PC-9 (cell line): Measurements from ENCODE around the gene DHRS2. TPM values are rescaled to one million over a fixed set of nuclear protein-coding genes. Genes with fewer than 3 reads are reported as not detected.
A peak's percentile ranks its signal among the peaks of the same experiment; 100 is the strongest.
"Not testable (repeated sequence)": the region's sequence is repeated elsewhere in the genome, so short reads cannot be mapped to it uniquely, and the experiment has no call there.

Experiments
- BruUV-seq: library from RNA; stranded (reverse); fragments of 400-500 nt; replicated peaks from 2 replicates; lab custom pipeline; 2021; lab: Mats Ljungman, UMichigan
- CTCF ChIA-PET: fragments of 300-600 bp; sonication (Branson Sonifier 250); formaldehyde crosslinking; loops from one replicate; lab custom pipeline; 2022; ENCODE audit warnings: antibody characterized with exemption; lab: Charles Lee
- POLR2A ChIA-PET: fragments of 300-600 bp; sonication (Branson Sonifier 250); formaldehyde crosslinking; loops from one replicate; lab custom pipeline; 2022; ENCODE audit warnings: antibody characterized with exemption; ENCODE audit not compliant: unreplicated experiment; lab: Charles Lee
- DNase-seq, 2 experiments: peaks; one replicate each; pipeline versions ENCODE4 v3.0.0 to v3.0.0-alpha.2; 2015 to 2022; ENCODE audit warnings: mixed read lengths in 1 of 2
- H2AFZ ChIP-seq: fragments of 200-600 bp; sonication (generic); 2 replicates; pipeline ENCODE4 v1.8.1; 2017; ENCODE audit warnings: antibody characterized with exemption
- H3F3A ChIP-seq: fragments of 200-600 bp; sonication (generic); 2 replicates; pipeline ENCODE4 v1.8.1; 2017; ENCODE audit warnings: antibody characterized with exemption, mild to moderate bottlenecking, low read depth; ENCODE audit not compliant: insufficient read depth
- H3K27ac ChIP-seq: fragments of 200-600 bp; sonication (generic); 2 replicates; pipeline ENCODE4 v1.6.1; 2016; ENCODE audit warnings: mixed run types
- H3K27me3 ChIP-seq: fragments of 200-600 bp; sonication (generic); 2 replicates; pipeline ENCODE4 v1.6.1; 2016; ENCODE audit warnings: low read depth, mixed run types; ENCODE audit not compliant: insufficient read depth
- H3K36me3 ChIP-seq: fragments of 200-600 bp; sonication (generic); 2 replicates; pipeline ENCODE4 v1.6.1; 2016; ENCODE audit warnings: low read depth, mixed run types
- H3K4me1 ChIP-seq: fragments of 200-600 bp; sonication (generic); replicated peaks from 2 replicates; pipeline ENCODE4 v1.6.1; 2016; ENCODE audit warnings: mixed run types; ENCODE audit not compliant: insufficient read depth
- H3K4me2 ChIP-seq: fragments of 200-600 bp; sonication (generic); 2 replicates; pipeline ENCODE4 v1.6.1; 2017; ENCODE audit warnings: mixed run types
- H3K4me3 ChIP-seq: fragments of 200-600 bp; sonication (generic); 2 replicates; pipeline ENCODE4 v1.6.1; 2016; ENCODE audit warnings: mixed run types
- H3K79me2 ChIP-seq: fragments of 200-600 bp; sonication (generic); 2 replicates; pipeline ENCODE4 v1.6.1; 2017; ENCODE audit warnings: low read depth, mixed run types
- H3K9me2 ChIP-seq: fragments of 200-600 bp; sonication (generic); 2 replicates; pipeline ENCODE4 v1.8.1; 2017; ENCODE audit warnings: mild to moderate bottlenecking; ENCODE audit not compliant: insufficient read depth
- H3K9me3 ChIP-seq: fragments of 200-600 bp; sonication (generic); 2 replicates; pipeline ENCODE4 v1.8.1; 2016; ENCODE audit warnings: low read depth; ENCODE audit not compliant: insufficient read depth
- H4K20me1 ChIP-seq: fragments of 200-600 bp; sonication (generic); 2 replicates; pipeline ENCODE4 v1.8.1; 2017; ENCODE audit not compliant: insufficient read depth
- EZH2 ChIP-seq: fragments of 200-600 bp; sonication (generic); IDR thresholded peaks from 2 replicates; pipeline ENCODE4 v1.8.0; 2017; ENCODE audit warnings: antibody characterized with exemption, low read depth
- intact Hi-C: fragments of 100-400 bp; cut with micrococcal nuclease; formaldehyde crosslinking; loops from one replicate; pipeline ENCODE4 v1.10.0; 2022; ENCODE audit not compliant: unreplicated experiment
- total RNA-seq: library from RNA; stranded (reverse); gene quantifications from 2 replicates; pipeline ENCODE4 v1.2.3, GENCODE V29; 2021
- TF ChIP-seq, protein P1 (sequence below): fragments of 200-600 bp; sonication (generic); conservative IDR thresholded peaks from 2 replicates; pipeline ENCODE4 v1.6.1; 2017; ENCODE audit warnings: mixed run types, antibody characterized with exemption, mild to moderate bottlenecking, moderate library complexity

The DHRS2 gene
- total RNA-seq, 1 experiment from 2014 or later = 0.55 TPM

- Histone ChIP-seq H3K9me3 (no peaks in the 10 kb centered on the region), H2AFZ (no peak overlapping the region), H3K36me3 (no peaks in the 10 kb centered on the region), H3K4me2 (peak overlapping the region; percentile 34; the same call in 1 of the 2 replicates), H4K20me1 (no peaks in the 10 kb centered on the region), H3K4me1 (peaks cover 8% of the 10 kb centered on the region), H3K9me2 (no peaks in the 10 kb centered on the region), H3K4me3 (no peak overlapping the region), H3F3A (peaks cover 4% of the 10 kb centered on the region; the same call in 1 of the 2 replicates), H3K79me2 (peaks cover 7% of the 10 kb centered on the region), H3K27me3 (no peaks in the 10 kb centered on the region), H3K27ac (no peak overlapping the region)
- no peak for TF ChIP-seq EZH2
- TF ChIP-seq, protein P1, sequence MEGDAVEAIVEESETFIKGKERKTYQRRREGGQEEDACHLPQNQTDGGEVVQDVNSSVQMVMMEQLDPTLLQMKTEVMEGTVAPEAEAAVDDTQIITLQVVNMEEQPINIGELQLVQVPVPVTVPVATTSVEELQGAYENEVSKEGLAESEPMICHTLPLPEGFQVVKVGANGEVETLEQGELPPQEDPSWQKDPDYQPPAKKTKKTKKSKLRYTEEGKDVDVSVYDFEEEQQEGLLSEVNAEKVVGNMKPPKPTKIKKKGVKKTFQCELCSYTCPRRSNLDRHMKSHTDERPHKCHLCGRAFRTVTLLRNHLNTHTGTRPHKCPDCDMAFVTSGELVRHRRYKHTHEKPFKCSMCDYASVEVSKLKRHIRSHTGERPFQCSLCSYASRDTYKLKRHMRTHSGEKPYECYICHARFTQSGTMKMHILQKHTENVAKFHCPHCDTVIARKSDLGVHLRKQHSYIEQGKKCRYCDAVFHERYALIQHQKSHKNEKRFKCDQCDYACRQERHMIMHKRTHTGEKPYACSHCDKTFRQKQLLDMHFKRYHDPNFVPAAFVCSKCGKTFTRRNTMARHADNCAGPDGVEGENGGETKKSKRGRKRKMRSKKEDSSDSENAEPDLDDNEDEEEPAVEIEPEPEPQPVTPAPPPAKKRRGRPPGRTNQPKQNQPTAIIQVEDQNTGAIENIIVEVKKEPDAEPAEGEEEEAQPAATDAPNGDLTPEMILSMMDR = peak; percentile 89
- POLR2A ChIA-PET = interaction anchor here (0.7 kb wide), 1 partner anchor 95 kb away, joined by 5 read pairs; no protein-coding TSS in a partner anchor
- intact Hi-C loops = loop anchor here (1.0 to 5.0 kb wide), 6 partner anchors 35 to 322 kb away; no protein-coding TSS in a partner anchor
- DNase-seq = peak; percentile 37 to 70
- no TSS peak for BruUV-seq
- CTCF ChIA-PET = interaction anchor here (0.6 to 3.0 kb wide), 11 partner anchors 9 to 1579 kb away, joined by 3 to 13 read pairs (median 5); no protein-coding TSS in a partner anchor
These were observed 4.3 kb upstream of the DHRS2 start for GRCh38 chr14:23631702-23632460.

DNA sequence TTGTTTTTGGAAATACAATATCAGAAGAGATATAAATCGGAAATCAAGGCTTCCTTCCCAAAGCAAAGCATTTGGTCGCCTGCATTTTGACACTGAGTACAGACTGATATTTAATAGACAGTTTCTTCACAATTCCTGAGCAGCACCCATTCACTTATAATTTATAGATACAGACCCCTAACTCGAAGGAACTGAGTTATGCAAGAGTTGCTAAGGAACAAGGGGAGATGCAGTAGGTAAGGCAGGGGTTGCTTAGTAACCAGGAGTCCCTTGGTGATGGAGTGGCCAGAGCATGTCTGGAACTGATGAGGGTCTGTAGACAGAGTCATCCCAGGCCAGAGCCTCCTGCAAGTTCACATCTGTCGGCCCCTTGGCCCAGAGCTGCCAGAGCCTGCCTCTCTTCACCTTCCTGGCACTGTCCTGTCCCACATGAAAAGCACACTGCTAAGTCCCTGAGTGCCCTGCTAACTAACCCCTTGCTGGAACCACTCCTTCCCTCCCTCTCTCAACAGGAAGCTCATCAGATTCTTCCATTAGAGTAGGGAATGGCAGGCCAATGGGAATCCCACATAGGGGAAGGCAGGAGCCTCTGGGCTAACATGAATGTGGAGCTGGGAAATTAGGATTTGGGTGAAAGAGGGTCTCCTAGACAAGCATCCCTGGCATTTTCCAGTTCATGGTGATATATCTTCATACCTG, 3.6 kb upstream of the DHRS2 start:
- intact Hi-C loops = loop anchor here (1.0 to 5.0 kb wide), 6 partner anchors 35 to 322 kb away; no protein-coding TSS in a partner anchor
- Histone ChIP-seq H3K4me2 (no peak overlapping the region), H3K27ac (no peak overlapping the region), H2AFZ (no peak overlapping the region), H3F3A (peaks cover 10% of the 10 kb centered on the region; the same call in 1 of the 2 replicates), H3K4me3 (no peak overlapping the region), H3K9me3 (no peaks in the 10 kb centered on the region), H3K79me2 (peaks cover 14% of the 10 kb centered on the region), H3K36me3 (no peaks in the 10 kb centered on the region), H3K27me3 (no peaks in the 10 kb centered on the region), H3K4me1 (peaks cover 8% of the 10 kb centered on the region), H4K20me1 (0 out of 2 replicates have a peak, but pooled peaks cover 3% of the 10 kb centered on the region), H3K9me2 (no peaks in the 10 kb centered on the region)
- no peak for DNase-seq
- POLR2A ChIA-PET = interaction anchor here (0.6 to 0.7 kb wide), 2 partner anchors 95 to 466 kb away, joined by 3 to 5 read pairs; no protein-coding TSS in a partner anchor
- TF ChIP-seq, protein P1 = no peak
- TF ChIP-seq EZH2 = no peak
- no TSS peak for BruUV-seq
- CTCF ChIA-PET = interaction anchor here (0.6 to 3.0 kb wide), 6 partner anchors 8 to 280 kb away, joined by 3 to 13 read pairs (median 8); no protein-coding TSS in a partner anchor

DNA sequence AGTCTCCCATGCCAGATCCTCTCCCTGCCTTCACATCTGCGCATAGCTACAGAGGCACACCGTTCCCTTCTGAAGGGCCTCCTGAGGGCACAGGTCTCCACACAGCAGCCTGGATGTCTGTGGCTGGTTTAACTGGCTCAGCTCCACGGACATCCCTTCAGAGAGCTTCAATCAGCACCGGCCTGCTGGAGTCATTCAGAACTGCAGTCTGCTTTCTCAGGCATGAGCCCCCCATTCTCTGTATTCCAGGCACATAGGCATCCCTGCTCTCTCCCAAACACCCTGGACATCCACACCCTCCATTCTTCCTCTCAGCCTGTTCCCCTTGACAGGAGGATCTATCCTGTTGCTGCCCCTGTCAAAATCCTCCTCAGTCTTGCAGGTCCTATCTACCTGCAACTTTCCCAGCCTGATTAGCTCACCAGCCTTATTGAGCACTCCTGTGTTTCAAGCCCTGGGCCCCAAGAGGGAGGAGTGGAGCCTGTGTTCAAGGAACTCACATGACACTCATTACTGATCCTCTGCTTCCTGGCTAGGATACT, 2.9 kb upstream of the DHRS2 start:
- Histone ChIP-seq H3K27me3 (no peaks in the 10 kb centered on the region), H3K4me2 (no peak overlapping the region), H3K36me3 (peaks cover 5% of the 10 kb centered on the region; the same call in 1 of the 2 replicates), H2AFZ (no peak overlapping the region), H3K9me3 (no peaks in the 10 kb centered on the region), H3K27ac (no peak overlapping the region), H3K79me2 (peaks cover 20% of the 10 kb centered on the region), H4K20me1 (0 out of 2 replicates have a peak, but pooled peaks cover 6% of the 10 kb centered on the region), H3K4me1 (peaks cover 12% of the 10 kb centered on the region), H3K4me3 (no peak overlapping the region), H3K9me2 (no peaks in the 10 kb centered on the region), H3F3A (peaks cover 14% of the 10 kb centered on the region; the same call in 1 of the 2 replicates)
- no peak for TF ChIP-seq EZH2
- TF ChIP-seq, protein P1 = no peak
- CTCF ChIA-PET = interaction anchor here (0.6 to 3.0 kb wide), 4 partner anchors 32 to 475 kb away, joined by 3 to 13 read pairs (median 10); no protein-coding TSS in a partner anchor
- POLR2A ChIA-PET = interaction anchor here (0.6 kb wide), 1 partner anchor 465 kb away, joined by 3 read pairs; no protein-coding TSS in a partner anchor
- DNase-seq = no peak
- intact Hi-C loops = loop anchor here (2.0 to 5.0 kb wide), 3 partner anchors 34 to 94 kb away; no protein-coding TSS in a partner anchor
- no TSS peak for BruUV-seq

- H3K9me3 ChIP-seq, H2AFZ ChIP-seq, H3K9me2 ChIP-seq, H4K20me1 ChIP-seq, H3K4me3 ChIP-seq, H3K4me2 ChIP-seq, POLR2A ChIA-PET, H3K36me3 ChIP-seq, H3K27ac ChIP-seq, H3K27me3 ChIP-seq, DNase-seq, CTCF ChIA-PET, BruUV-seq: not testable (repeated sequence)
- Histone ChIP-seq H3K79me2 (peaks cover 37% of the 10 kb centered on the region), H3K4me1 (peaks cover 29% of the 10 kb centered on the region), H3F3A (peaks cover 24% of the 10 kb centered on the region; the same call in 1 of the 2 replicates)
- intact Hi-C loops = loop anchor here (5.0 kb wide), 1 partner anchor 32 kb away; no protein-coding TSS in a partner anchor
These were observed 1.3 kb upstream of the DHRS2 start for GRCh38 chr14:23634698-23635412.
